ENCODE results near the gene HYAL4.

- TF ChIP-seq, protein P1, sequence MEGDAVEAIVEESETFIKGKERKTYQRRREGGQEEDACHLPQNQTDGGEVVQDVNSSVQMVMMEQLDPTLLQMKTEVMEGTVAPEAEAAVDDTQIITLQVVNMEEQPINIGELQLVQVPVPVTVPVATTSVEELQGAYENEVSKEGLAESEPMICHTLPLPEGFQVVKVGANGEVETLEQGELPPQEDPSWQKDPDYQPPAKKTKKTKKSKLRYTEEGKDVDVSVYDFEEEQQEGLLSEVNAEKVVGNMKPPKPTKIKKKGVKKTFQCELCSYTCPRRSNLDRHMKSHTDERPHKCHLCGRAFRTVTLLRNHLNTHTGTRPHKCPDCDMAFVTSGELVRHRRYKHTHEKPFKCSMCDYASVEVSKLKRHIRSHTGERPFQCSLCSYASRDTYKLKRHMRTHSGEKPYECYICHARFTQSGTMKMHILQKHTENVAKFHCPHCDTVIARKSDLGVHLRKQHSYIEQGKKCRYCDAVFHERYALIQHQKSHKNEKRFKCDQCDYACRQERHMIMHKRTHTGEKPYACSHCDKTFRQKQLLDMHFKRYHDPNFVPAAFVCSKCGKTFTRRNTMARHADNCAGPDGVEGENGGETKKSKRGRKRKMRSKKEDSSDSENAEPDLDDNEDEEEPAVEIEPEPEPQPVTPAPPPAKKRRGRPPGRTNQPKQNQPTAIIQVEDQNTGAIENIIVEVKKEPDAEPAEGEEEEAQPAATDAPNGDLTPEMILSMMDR (IDR thresholded peaks at IDR 0.05): no peak
- TF ChIP-seq POLR2A (IDR thresholded peaks at IDR 0.05) (no peak), EP300 (IDR thresholded peaks at IDR 0.05) (no peak)
These were observed 31.7 kb downstream of the HYAL4 start for GRCh38 chr7:123876557-123877256.
